CD4-positive, alpha-beta T cell treated with Interferon alpha-2 for 1 hour (primary cell): ENCODE data around the gene MCRIP2.
"Not testable (repeated sequence)": the region's sequence is repeated elsewhere in the genome, so short reads cannot be mapped to it uniquely, and the experiment has no call there.

ENCODE experiments used
- DNase-seq, 2 donors: peaks; one replicate each; pipeline ENCODE4 v3.0.0-alpha.2; 2020 to 2022

The MCRIP2 gene, protein sequence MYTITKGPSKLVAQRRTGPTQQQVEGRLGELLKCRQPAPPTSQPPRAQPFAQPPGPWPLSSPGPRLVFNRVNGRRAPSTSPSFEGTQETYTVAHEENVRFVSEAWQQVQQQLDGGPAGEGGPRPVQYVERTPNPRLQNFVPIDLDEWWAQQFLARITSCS

DNA sequence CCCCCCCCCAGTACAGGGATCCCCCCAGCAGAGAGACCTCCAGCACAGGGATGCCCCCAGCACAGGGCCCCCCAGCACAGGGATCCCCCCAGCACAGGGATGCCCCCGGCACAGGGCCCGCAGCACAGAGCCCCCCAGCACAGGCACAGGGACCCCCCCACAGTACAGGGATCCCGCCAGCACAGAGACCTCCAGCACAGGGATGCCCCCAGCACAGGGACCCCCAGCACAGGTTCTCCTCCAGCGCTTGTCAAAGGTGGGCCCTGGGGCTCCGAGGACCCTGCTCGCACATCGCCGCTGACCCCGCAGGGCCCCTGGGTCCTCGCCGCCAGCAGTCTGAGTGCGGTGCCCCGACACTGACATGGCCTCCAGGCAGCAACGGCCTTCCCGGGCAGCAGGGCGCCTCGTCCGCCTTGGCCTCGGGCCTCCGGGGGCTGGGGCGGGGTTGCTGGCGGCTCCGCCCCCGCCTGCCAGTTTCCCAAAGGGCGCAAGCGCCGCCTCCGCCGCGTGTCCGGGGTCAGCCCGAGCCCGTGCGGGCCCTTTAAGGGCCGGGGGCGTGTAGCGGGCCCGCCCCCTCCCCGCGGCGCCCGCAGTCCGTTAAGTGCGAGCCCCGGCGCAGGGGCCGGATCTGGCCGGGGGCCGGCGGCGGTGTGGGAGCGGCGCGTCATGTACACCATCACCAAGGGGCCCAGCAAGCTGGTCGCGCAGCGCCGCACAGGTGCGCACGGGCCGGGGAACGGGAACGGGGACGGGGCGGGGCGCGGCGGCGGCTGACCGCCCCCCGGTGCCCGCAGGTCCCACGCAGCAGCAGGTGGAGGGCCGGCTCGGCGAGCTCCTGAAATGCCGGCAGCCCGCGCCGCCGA, at the start of gene MCRIP2:
Gene MCRIP2 (plus strand): TSS at position 503 of the 863 bp plus-strand sequence. CDS start 164 bp downstream, at position 667.
- DNase-seq: peak; percentile 58 to 73

DNA sequence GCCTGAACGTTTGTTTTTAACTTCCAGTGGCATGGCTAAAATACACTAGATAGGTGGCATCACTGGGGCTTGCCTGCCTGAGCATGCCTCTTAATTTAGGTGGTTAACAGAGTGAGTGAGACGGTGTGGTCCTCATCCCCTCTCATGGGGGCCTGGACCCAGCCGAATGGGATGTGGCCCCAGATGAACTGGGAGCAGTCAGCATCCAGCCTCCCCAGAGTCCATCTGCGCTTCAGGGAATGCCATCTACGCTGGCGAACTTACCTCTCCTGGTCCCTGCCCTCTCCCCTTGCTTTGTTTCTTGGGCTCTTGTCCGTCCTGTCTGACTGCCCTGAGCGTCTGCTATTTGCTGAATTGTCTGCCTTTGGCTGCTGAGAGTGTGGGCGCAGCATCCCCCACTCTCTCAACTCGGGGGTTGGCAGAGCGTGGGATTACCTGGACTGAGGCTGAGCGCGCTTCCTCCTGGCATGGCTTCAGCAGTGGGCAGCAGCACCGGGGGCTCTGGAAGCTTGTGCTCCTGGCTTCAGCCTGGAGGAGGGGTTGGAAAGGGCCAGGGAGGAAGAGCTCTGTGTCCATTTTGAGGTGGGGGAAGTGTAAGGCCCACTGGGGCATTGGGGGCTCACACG, 49.6 kb upstream of the MCRIP2 start:
- DNase-seq: no peak

DNA sequence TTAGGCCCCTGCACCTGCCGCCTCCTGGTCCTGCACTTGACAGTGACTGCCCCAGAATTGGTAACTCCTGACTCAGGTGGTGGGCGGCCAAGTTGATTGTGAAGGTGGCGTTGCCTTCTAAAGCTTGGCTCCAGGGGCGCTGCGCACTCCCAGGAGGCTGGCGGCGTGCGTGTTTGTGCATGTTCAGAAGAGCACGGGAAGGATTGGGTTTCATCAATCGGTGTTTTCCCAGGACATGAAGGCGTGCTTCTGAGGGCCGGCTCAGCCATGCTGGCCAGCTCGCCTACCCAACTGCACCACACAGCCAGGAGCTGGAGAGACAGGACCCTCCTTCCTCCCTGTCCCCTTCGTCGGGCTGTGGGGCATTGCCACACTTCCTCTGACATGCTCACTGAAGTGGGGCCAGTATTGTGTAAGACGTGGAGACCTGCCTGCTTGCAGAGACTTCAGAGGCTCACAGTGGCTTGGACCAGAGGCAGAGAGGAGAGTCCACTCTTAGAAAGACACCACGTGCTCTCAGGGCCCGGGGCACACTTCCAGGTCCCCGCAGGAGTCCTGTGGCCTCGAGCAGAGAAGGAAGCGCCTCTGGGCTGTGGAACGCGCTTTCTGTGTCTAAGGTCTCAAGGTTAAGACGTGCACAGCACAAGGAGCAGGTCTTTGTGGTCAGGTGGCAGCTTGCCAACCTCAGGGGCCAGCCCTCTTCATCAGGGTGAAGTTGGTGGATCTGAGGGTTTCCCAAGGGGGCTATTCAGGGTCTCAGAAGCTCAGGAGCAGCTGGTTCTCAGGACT, 48.9 kb upstream of the MCRIP2 start:
- no peak for DNase-seq

DNA sequence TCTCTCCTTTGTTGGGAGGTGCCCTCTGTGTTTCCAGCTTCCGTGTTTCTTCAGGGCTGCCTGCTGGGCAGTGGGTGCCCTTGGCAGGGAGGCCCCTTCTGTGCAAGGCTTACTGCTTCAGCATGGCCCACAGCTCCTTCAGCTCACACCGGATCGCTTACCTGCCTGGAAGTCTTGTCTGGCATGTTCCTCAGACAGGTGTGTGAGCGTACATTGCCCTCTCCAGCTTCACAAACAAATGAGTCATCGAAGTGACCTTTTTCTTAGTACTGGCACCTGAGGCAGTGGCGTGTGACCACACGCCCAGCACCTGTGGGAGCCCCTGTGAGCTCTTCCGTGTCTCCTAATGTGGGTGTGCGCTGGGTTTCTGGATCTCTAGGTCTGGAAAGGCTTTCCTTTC, 48.2 kb upstream of the MCRIP2 start:
- DNase-seq: no peak

DNA sequence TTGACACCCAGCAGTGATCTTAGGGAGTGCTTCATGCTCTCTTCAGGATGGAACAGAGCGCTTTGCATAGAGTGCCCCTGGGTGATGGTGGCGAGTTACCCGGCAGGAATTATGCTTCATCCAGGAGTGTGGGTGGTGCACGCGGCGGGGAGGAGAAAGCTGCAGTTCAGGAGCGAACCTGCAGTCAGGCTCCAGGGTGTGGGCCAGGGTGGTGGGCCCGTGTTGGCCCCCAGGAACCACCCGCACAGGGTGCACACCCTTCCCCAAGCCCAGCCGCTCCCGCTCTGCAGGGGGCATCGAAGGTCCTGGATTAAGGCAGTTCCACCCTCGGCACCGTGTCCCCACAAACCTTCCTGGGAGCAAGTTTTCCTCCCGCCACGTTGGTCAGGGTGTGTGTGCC, 47.8 kb upstream of the MCRIP2 start:
- no peak for DNase-seq

DNA sequence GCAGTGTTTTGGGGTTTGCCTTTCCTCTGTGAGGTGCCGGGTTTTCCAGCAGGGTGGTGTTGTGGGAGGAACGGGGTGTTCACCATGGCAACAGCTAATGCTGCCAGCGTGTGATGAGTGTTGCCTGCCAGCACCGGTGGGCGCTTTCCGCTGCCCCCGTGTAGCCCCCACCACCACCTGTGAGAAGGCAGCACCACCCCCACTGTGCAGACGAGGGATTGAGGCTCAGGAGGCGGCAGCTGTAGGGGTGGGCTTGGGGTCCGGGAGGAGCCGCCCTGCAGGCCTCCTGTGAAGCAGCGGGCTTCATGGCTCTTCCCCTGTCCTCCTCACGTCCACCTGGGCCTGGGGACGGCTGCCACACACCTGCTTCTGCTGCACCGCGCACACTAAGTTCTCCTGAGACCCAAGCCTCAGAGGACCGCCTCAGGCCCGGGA, 46.5 kb upstream of the MCRIP2 start:
- no peak for DNase-seq

DNA sequence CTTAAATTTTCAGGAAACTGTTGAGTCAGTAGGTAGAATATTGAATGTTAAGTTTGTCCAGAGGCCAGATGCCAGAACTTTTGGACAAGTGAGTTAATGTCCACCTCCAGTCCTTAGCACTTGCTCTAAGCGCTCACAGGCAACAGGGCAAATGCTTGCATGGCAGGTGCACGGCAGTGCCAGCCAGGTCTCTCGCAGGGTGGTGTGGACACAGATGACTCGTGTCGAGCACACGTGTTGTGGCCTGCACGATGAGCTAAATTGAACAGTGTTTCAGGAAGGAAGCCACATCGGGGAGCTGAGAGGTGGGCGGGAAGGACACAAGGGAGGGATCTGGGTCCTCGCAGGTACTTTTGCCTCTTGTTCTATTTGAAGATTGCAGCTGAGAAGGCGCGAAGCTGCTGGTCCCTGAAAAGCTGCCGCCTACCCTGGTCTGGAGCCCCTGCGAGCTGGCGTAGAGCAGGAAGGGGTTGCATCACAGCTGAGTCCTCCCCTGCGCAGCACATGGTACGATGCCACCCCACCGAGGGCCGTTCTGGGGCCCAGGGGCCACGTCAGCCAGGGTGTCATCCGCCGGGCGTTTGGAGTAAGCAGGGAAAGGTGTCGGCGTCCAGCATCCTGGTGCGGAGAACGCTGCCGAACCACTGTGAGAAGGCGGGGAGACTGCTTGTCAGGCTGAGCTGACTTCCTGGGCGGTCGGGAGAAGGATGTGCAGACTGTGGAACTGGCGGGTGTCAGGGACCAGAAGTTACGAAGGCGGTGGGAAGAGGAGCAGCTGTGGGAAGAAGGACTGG, 45.5 kb upstream of the MCRIP2 start:
- no peak for DNase-seq

DNA sequence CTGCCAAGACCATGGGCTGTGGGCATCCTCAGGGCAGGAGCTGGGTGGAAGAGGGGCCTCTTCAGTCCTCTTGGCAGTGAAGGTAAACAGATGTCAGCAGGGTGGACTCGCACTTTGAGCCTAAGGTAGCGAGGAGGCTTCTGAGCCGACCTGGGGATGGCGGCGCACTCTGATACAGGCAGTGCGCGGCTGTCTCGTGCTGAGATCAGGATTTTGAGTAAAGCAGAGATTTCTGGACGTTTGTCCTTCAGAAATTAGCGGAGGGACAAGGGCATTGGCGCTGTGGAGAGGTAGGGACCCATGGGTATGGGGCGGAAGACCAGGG, 44.9 kb upstream of the MCRIP2 start:
- DNase-seq: no peak

DNA sequence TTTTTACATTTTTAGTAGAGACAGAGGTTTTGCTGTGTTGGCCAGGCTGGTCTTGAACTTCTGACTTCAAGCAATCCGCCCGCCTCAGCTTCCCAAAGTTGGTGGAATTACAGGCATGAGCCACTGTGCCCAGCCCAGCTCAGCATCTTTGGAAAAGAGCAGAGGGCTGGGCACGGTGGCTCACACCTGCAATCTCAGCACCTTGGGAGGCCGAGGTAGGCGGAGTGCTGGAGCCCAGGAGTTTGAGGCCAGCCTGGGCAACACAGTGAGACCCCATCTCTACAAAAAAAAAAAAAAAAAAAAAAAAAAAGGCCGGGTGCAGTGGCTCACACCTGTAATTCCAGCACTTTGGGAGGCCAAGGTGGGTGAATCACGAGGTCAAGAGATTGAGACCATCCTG, 44.0 kb upstream of the MCRIP2 start:
- not testable (repeated sequence) for DNase-seq

DNA sequence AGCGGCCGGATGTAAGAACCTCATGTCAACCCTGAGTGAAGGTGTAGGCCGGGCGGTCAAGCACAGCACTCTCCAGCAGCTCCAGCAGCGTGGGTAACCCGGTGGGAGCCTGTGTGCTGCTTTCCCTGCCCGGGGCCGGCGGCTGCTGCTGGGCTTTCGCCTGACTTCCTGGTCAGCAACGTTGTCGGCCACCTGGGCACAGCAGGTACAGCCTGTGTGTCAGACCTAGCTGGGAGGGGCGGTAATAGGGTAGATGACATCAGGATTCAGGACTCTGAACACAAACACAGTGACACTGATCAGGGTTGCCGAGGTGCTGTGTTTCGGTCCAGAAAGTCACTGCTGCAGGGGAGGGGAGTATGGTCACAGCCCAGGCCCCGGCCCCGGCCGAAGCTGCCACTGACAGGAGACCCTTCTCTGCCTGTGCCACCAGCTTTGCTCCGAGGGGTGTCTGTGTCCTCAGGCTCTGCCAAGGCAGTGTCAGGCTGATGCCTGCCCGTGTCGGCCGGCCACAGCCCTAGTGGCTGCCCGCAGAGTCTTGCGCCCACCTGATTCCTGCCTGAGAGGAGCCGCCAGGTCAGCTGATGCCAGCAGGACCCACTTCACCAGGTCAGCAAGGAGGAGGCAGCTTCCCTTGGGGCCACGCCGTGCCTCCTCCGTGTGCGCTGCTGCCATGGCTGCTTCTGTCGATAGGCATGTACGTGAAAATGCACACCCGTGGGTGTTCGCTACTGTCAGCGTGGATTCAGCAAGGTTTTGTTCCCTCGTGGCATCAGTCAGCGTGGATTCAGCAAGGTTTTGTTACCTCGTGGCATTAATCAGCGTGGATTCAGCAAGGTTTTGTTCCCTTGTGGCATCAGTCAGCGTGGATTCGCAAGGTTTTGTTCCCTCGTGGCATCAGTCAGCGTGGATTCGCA, 42.5 kb upstream of the MCRIP2 start:
- DNase-seq: no peak

DNA sequence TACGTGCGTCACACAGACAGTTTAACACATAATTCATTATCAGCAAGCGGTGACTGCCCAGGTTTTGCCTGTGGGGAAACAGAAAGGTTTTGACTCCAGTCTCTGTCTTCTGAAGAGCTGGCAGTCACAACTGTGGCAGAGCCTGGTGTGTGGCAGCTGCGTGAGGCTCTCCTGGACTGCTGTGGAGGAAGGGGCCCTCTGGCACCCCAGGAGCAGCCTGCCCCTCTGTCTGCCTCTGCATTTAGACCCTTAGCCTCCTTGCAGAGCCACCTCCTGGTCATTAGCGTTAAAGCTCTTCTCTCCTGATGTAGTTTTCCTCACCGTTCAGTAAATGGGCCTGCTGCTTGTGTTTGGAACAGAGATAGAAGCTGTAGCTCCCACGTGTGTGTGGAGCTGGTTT, 40.8 kb upstream of the MCRIP2 start:
- no peak for DNase-seq

DNA sequence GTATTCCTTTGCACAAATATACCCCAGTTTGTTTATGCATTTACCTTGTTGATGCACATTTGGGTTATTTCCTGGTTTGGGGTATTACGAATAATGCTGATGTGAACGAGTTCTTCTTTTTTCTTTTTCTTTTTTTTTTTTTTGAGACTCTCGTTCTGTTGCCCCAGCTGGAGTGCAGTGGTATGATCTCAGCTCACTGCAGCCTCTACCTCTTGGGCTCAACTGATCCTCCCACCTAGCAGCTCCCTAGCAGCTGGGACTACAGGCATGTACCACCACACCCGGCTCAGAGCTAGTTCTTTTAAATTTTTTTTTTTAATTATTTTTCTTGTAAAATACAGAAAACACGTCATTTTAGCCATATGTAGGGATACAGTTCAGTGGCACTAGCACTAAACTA, 37.7 kb upstream of the MCRIP2 start:
- DNase-seq: no peak

DNA sequence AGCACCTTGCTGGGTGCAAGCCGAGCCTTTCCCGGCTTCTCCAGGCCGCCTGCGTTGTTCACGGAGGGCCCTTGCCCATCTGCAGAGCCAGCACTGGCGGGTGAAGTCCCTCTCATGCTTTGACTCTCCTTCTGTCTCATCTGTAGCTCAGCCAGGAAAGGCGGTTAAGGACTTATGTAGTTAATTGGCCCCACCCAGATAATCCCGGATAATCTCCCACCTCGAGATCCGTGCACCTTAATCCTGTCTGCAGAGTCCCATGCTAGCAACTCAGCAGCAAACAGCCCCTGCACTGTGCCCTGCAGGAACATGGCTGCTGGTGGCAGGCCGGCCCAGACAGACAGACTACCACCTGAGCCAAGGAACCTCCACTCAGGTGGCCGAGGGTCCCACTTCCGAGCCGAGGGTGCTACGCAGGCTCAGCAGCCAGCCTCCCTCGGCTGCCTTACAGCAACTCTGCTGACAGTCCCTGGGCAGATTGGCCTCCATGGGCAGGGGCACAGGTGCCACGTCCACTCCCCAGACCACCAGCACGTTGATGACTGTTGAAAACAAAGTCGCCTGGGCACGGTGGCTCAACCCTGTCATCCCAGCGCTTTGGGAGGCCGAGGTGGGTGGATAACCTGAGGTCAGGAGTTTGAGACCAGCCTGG, 34.8 kb upstream of the MCRIP2 start:
- no peak for DNase-seq

DNA sequence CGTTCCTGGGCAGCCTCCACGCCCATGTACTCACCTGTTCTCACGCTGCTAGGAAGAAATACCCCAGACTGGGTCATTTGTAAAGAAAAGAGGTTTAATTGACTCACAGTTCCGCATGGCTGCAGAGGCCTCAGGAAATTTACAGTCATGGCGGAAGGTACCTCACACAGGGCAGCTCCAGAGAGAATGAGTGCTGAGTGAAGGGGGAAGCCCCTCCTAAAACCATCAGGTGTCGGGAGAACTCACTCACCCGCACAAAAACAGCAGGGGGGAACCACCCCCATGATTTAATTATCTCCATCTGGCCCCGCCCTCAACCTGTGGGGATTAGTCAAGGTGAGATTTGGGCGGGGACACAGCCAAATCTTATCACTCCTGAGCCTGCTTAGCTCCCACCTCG, 33.6 kb upstream of the MCRIP2 start:
- DNase-seq: no peak

DNA sequence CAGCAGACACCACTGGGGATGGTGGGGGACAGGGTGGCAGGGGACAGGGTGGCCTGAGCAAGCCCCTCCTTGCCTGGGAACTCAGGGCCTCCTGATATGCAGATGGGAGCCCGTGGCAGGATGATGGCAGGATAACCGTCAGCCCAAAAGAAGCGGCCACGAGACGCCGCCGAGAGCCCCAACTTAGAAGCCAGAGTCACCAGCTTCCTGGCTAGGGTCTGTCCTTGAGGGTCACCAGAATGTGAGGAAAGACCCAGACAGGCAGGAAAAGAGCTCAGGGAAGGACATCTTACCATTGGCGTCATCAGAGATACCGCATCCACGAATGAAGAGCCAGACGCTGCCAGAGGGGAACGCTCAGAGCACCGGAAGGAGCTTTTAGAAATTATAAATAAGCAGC, 32.3 kb upstream of the MCRIP2 start:
- DNase-seq: no peak

DNA sequence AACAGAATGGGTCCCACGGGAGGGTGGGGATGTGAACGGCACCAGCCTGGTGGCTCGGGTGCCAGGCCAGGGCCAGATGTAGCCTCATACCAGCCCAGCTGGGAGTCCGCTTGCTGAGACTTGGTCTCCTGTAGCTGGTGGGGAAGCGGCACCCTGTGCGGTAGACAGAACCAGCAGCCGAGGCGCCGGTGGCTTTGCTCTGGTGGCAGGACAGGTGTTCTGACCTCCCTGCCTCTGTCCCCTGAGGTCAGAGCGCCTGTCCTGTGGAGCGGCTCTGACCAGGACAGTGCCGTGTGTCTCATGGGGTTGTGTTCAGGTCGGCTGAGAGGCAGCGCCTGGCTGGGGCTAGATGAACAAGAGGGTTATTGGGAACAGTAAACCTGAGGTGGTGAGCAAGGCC, 31.6 kb upstream of the MCRIP2 start:
- DNase-seq: no peak

DNA sequence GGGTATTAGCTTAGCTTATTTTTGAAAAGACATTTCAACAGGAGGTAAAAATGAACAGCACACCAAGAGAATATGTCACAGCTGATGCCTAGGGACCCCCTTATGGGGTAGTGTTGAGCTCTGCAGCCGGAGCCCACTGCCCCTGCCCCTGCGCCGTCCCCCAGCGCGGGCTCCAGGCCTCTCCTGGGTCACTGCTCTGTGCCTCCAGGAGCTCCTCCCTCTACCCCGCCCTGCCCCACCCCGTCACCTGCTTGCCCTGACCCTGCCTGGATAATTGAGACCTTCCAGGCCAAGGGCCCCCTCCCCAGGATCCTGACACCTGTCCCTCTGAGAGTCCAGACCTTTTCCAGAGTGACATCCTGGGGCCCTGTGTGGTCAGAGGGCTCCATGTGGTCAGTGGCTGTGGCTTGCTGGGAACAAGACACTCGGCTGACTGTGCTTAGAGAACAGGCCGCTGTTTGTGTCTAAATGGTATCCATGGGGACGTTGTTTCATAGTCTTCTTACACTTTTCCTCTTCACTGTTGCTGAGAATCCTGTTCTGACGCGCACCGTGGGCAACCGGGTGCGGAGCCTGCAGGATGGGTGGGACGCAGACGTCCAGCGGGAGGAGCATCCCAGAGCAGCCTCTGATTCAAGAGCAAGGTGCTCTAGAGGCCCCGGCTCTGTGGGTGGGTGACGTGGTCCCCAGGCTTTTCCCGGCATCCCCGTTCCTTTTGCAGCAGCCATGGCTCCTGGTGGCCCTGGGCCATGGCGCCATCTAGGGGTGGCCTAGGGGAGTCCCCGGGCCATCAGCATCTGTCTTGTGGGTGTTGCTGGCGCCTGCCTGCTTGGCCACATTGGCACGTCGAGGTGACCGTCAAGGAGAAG, 30.9 kb upstream of the MCRIP2 start:
- peak; percentile 44 to 65 for DNase-seq

DNA sequence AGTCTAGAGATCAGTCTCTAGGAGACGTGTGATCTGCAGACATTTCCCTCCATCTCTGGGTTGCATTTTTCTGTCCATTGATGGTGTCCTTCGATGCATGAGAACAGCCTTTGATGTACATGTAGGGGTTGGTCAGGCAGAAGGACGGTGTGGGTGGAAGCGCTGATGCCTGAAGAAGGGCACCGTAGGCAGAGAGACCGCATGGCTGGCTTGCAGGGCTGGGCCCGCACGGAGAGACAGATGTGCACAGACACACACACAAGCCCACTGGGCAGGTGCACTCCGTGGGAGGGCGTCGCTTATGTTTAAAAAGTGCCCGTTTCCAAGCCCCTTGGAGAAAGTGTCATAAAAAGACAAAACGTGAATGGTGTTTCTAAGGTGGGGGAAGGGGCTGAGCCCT, 26.5 kb upstream of the MCRIP2 start:
- DNase-seq: no peak

DNA sequence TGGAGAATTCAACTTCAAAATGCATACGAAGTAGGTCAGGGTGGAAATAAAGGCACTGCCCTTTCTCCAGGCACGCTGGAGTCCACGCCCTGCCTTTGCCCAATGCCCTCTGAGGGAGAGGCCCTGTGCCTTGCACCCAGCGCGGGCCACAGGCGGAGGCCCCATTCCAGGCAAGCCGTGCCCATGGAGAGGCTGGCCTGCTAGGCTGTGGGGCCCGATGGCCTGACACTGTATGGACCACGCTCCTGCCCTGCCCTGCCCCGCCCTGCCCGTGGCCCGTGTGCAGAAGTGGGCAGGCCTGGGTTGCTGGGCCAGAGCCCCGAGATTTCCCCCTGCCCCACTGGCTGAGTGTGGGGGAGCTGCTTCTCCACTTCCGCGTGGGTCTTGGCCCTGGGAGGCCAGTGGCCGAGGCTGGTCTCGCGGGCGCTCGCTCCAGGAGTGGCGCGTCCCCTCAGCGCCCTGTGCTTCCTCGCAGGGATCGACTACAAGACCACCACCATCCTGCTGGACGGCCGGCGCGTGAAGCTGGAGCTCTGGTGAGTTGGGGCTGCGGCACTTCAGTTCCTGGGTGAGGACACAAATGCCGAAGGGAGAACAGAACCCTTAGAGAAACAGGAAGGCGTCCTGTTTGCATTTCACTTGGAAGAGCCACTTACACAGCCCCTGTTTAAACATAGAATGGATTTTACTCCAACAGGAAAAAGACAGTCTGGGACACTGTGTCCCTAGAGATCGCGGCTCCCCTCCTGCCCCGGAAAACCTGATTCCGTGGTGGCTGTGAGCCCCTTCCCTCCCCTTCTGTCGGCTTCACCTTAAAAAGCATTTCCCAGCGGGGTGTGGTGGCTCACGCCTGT, 24.7 kb upstream of the MCRIP2 start:
- DNase-seq: no peak
